SJCRH30 (cell line): ENCODE data around the gene FZR1. TPM values are rescaled to one million over a fixed set of nuclear protein-coding genes. Genes with fewer than 3 reads are reported as not detected.

Experiments used
- DNase-seq, 2 experiments: peaks; one replicate each; pipeline ENCODE4 v3.0.0-alpha.2; 2015 to 2020
- H3K27ac ChIP-seq: fragments of 250-450 bp; sonication (Bioruptor Pico); 2 replicates; pipeline ENCODE4 v1.5.1; 2020; ENCODE audit warnings: mild to moderate bottlenecking, moderate library complexity
- H3K27me3 ChIP-seq: fragments of 250-450 bp; sonication (Bioruptor Pico); 2 replicates; pipeline ENCODE4 v1.5.1; 2020; ENCODE audit warnings: mild to moderate bottlenecking, moderate library complexity
- H3K36me3 ChIP-seq: fragments of 250-450 bp; sonication (Bioruptor Pico); 2 replicates; pipeline ENCODE4 v1.5.1; 2020; ENCODE audit warnings: mild to moderate bottlenecking, moderate library complexity
- H3K4me1 ChIP-seq: fragments of 250-450 bp; sonication (Bioruptor Pico); 2 replicates; pipeline ENCODE4 v1.5.1; 2020; ENCODE audit warnings: mild to moderate bottlenecking, moderate library complexity
- H3K4me3 ChIP-seq: fragments of 250-450 bp; sonication (Bioruptor Pico); 2 replicates; pipeline ENCODE4 v1.5.1; 2020; ENCODE audit warnings: mild to moderate bottlenecking, moderate library complexity
- H3K9me3 ChIP-seq: fragments of 250-450 bp; sonication (Bioruptor Pico); replicated peaks from 2 replicates; pipeline ENCODE4 v1.5.1; 2020; ENCODE audit warnings: mild to moderate bottlenecking, moderate library complexity
- total RNA-seq: library from RNA; depleted of rRNA; stranded (reverse); fragments of >200 nt; shearing (Covaris generic); gene quantifications from 2 replicates; pipeline ENCODE4 v1.2.3, GENCODE V29; 2014

Gene FZR1
- total RNA-seq, 1 experiment from 2014 or later, result 31.4 TPM

- no peaks in the 10 kb centered on the region for H3K27me3 ChIP-seq
- no peaks in the 10 kb centered on the region; the same call in 1 of the 2 replicates for H3K4me1 ChIP-seq
- no peaks in the 10 kb centered on the region for H3K9me3 ChIP-seq
- H3K27ac ChIP-seq, result no peak overlapping the region
- peaks cover 21% of the 10 kb centered on the region; the same call in 1 of the 2 replicates for H3K36me3 ChIP-seq
- no peak for DNase-seq
- no peak overlapping the region for H3K4me3 ChIP-seq
These were observed 28.5 kb downstream of the FZR1 start for GRCh38 chr19:3534375-3535234.

GRCh38 chr19:3535235-3535535 is 29.1 kb downstream of the FZR1 start:
- Histone ChIP-seq H3K27ac (no peak overlapping the region), H3K36me3 (peaks cover 21% of the 10 kb centered on the region; the same call in 1 of the 2 replicates), H3K4me3 (no peak overlapping the region), H3K27me3 (no peaks in the 10 kb centered on the region), H3K9me3 (no peaks in the 10 kb centered on the region), H3K4me1 (no peaks in the 10 kb centered on the region; the same call in 1 of the 2 replicates)
- DNase-seq, result no peak

GRCh38 chr19:3535563-3535965 is 29.5 kb downstream of the FZR1 start:
- H3K36me3 ChIP-seq, result peaks cover 21% of the 10 kb centered on the region; the same call in 1 of the 2 replicates

GRCh38 chr19:3535981-3536380 is 29.9 kb downstream of the FZR1 start:
- Histone ChIP-seq H3K36me3 (peaks cover 21% of the 10 kb centered on the region; the same call in 1 of the 2 replicates), H3K27ac (no peak overlapping the region), H3K27me3 (no peaks in the 10 kb centered on the region), H3K9me3 (no peaks in the 10 kb centered on the region), H3K4me3 (no peak overlapping the region), H3K4me1 (no peaks in the 10 kb centered on the region; the same call in 1 of the 2 replicates)
- DNase-seq, result no peak

More at GRCh38 chr19:3535563-3535965, 29.5 kb downstream of the FZR1 start:
- DNase-seq, result no peak
- Histone ChIP-seq H3K4me1 (no peaks in the 10 kb centered on the region; the same call in 1 of the 2 replicates), H3K27me3 (no peaks in the 10 kb centered on the region), H3K27ac (no peak overlapping the region), H3K9me3 (no peaks in the 10 kb centered on the region), H3K4me3 (no peak overlapping the region)

GRCh38 chr19:3536429-3537100 is 30.5 kb downstream of the FZR1 start:
- no peaks in the 10 kb centered on the region; the same call in 1 of the 2 replicates for H3K4me1 ChIP-seq
- H3K36me3 ChIP-seq, result peaks cover 19% of the 10 kb centered on the region; the same call in 1 of the 2 replicates
- no peaks in the 10 kb centered on the region for H3K27me3 ChIP-seq
- H3K9me3 ChIP-seq, result no peaks in the 10 kb centered on the region
- H3K27ac ChIP-seq, result no peak overlapping the region
- DNase-seq, result no peak
- no peak overlapping the region for H3K4me3 ChIP-seq

GRCh38 chr19:3537101-3537437 is 31.0 kb downstream of the FZR1 start:
- Histone ChIP-seq H3K27ac (no peak overlapping the region), H3K4me3 (no peak overlapping the region), H3K36me3 (peaks cover 17% of the 10 kb centered on the region; the same call in 1 of the 2 replicates), H3K27me3 (no peaks in the 10 kb centered on the region), H3K9me3 (no peaks in the 10 kb centered on the region), H3K4me1 (no peaks in the 10 kb centered on the region; the same call in 1 of the 2 replicates)
- DNase-seq, result no peak

- Histone ChIP-seq H3K27ac (no peak overlapping the region), H3K4me1 (no peaks in the 10 kb centered on the region; the same call in 1 of the 2 replicates), H3K36me3 (peaks cover 16% of the 10 kb centered on the region; the same call in 1 of the 2 replicates), H3K4me3 (no peak overlapping the region), H3K27me3 (no peaks in the 10 kb centered on the region), H3K9me3 (no peaks in the 10 kb centered on the region)
- DNase-seq, result no peak
These were observed 31.5 kb downstream of the FZR1 start for GRCh38 chr19:3537438-3538240.

GRCh38 chr19:3538258-3538929 is 32.3 kb downstream of the FZR1 start:
- Histone ChIP-seq H3K9me3 (no peaks in the 10 kb centered on the region), H3K4me3 (no peak overlapping the region), H3K4me1 (no peaks in the 10 kb centered on the region; the same call in 1 of the 2 replicates), H3K27ac (no peak overlapping the region), H3K27me3 (no peaks in the 10 kb centered on the region), H3K36me3 (peaks cover 10% of the 10 kb centered on the region; the same call in 1 of the 2 replicates)
- no peak for DNase-seq

- peak; percentile 56 to 63 for DNase-seq
These were observed 33.0 kb downstream of the FZR1 start, which contains the start of gene TEKTIP1 for GRCh38 chr19:3538965-3539755. TSS of gene TEKTIP1 (plus strand) at chr19:3539174. CDS start at chr19:3539178, 4 bp downstream.

GRCh38 chr19:3539756-3540118 is 33.6 kb downstream of the FZR1 start:
- no peaks in the 10 kb centered on the region; the same call in 1 of the 2 replicates for H3K4me1 ChIP-seq
- H3K9me3 ChIP-seq, result no peaks in the 10 kb centered on the region
- no peak overlapping the region for H3K4me3 ChIP-seq
- peaks cover 6% of the 10 kb centered on the region; the same call in 1 of the 2 replicates for H3K36me3 ChIP-seq
- no peaks in the 10 kb centered on the region for H3K27me3 ChIP-seq
- DNase-seq, result no peak
- H3K27ac ChIP-seq, result no peak overlapping the region

More at GRCh38 chr19:3538965-3539755, 33.0 kb downstream of the FZR1 start, which contains the start of gene TEKTIP1:
- no peak within 1 kb of the TSS for H3K27ac ChIP-seq
- H3K9me3 ChIP-seq, result no peaks in the 10 kb centered on the region
- H3K4me3 ChIP-seq, result no peak within 1 kb of the TSS
- H3K4me1 ChIP-seq, result no peaks in the 10 kb centered on the region; the same call in 1 of the 2 replicates
- H3K27me3 ChIP-seq, result no peaks in the 10 kb centered on the region
- peaks cover 8% of the 10 kb centered on the region; the same call in 1 of the 2 replicates for H3K36me3 ChIP-seq

GRCh38 chr19:3543150-3544057 is 37.3 kb downstream of the FZR1 start:
- no peaks in the 10 kb centered on the region for H3K9me3 ChIP-seq
- peaks cover 7% of the 10 kb centered on the region; the same call in 1 of the 2 replicates for H3K36me3 ChIP-seq
- DNase-seq, result no peak
- H3K27ac ChIP-seq, result no peak overlapping the region
- no peaks in the 10 kb centered on the region; the same call in 1 of the 2 replicates for H3K4me1 ChIP-seq
- no peaks in the 10 kb centered on the region for H3K27me3 ChIP-seq
- no peak overlapping the region for H3K4me3 ChIP-seq

GRCh38 chr19:3544058-3544376 is 37.9 kb downstream of the FZR1 start:
- H3K4me3 ChIP-seq, result no peak overlapping the region
- no peaks in the 10 kb centered on the region for H3K4me1 ChIP-seq
- DNase-seq, result no peak
- H3K36me3 ChIP-seq, result peaks cover 7% of the 10 kb centered on the region; the same call in 1 of the 2 replicates
- H3K9me3 ChIP-seq, result no peaks in the 10 kb centered on the region
- H3K27me3 ChIP-seq, result no peaks in the 10 kb centered on the region
- no peak overlapping the region for H3K27ac ChIP-seq
